Spleen (tissue), 11 donors: Measurements from ENCODE around the gene EXD3. TPM values are rescaled to one million over a fixed set of nuclear protein-coding genes. Genes with fewer than 3 reads are reported as not detected.

Experiments
- DNase-seq: peaks from one replicate; pipeline ENCODE4 v3.0.0-alpha.2; 2020
- H3K27ac ChIP-seq, 8 donors: fragments of 200-600 bp; sonication (generic) in 7 of 8; 1 replicate in 4 of 8; 2 replicates in 4 of 8; pipeline versions ENCODE4 v1.5.0 to v1.8.0; 2016 to 2021; ENCODE audit warnings: inconsistent platforms in 4 of 8, mild to moderate bottlenecking in 4 of 8, moderate library complexity in 1 of 8
- H3K27me3 ChIP-seq, 7 donors: fragments of 200-600 bp; sonication (generic) in 6 of 7; replicated peaks in 1 of 7; 1 replicate in 4 of 7; 2 replicates in 3 of 7; pipeline versions ENCODE4 v1.5.0 to v1.8.0; 2016 to 2021; ENCODE audit warnings: inconsistent platforms in 3 of 7, mild to moderate bottlenecking in 1 of 7
- H3K36me3 ChIP-seq, 6 donors: fragments of 200-600 bp; sonication (generic) in 5 of 6; 1 replicate in 4 of 6; 2 replicates in 2 of 6; pipeline versions ENCODE4 v1.5.0 to v1.8.0; 2016 to 2021; ENCODE audit warnings: inconsistent platforms in 2 of 6
- H3K4me1 ChIP-seq, 6 donors: fragments of 200-600 bp; sonication (generic) in 5 of 6; 1 replicate in 3 of 6; 2 replicates in 3 of 6; pipeline versions ENCODE4 v1.5.0 to v1.8.0; 2016 to 2021; ENCODE audit warnings: inconsistent platforms in 3 of 6
- H3K4me3 ChIP-seq, 8 donors: fragments of 200-600 bp; sonication (generic) in 7 of 8; 1 replicate in 4 of 8; 2 replicates in 4 of 8; pipeline versions ENCODE4 v1.5.0 to v1.8.0; 2016 to 2021; ENCODE audit warnings: inconsistent platforms in 4 of 8, mild to moderate bottlenecking in 4 of 8, moderate library complexity in 2 of 8
- H3K9me3 ChIP-seq, 8 donors: fragments of 200-600 bp; sonication (generic) in 7 of 8; 1 replicate in 4 of 8; 2 replicates in 4 of 8; pipeline versions ENCODE4 v1.5.0 to v1.8.0; 2016 to 2021; ENCODE audit warnings: inconsistent platforms in 4 of 8
- POLR2A ChIP-seq, 3 donors: fragments of 450-650 bp; IDR thresholded peaks; one replicate each; pipeline ENCODE4 v1.5.1; 2017; ENCODE audit warnings: antibody characterized with exemption in 3 of 3, mild to moderate bottlenecking in 1 of 3
- POLR2AphosphoS5 ChIP-seq, 3 donors: sonication (generic); formaldehyde crosslinking; IDR thresholded peaks; one replicate each; pipeline ENCODE4 v1.5.1; 2017; ENCODE audit warnings: antibody characterized with exemption in 3 of 3
- WGBS, 5 donors: extraction: QIAGEN DNeasy Blood & Tissue Kit in 3 of 5; methylation state at CpG; one replicate each; pipeline versions ENCODE4 v1.1.5 to v1.1.7; 2013 to 2018; 5-methylcytosine and 5-hydroxymethylcytosine counted together
- intact Hi-C: fragments of 100-400 bp; cut with DNase I; formaldehyde crosslinking; loops from one replicate; pipeline ENCODE4 v1.15.0; 2023; ENCODE audit warnings: low total_unique reads
- polyA plus RNA-seq, 3 donors: library from polyadenylated mRNA; stranded (reverse); fragments of 200-250 nt; gene quantifications; one replicate each; pipeline ENCODE4 v1.2.1, GENCODE V29; 2013
- total RNA-seq, 7 donors: library from RNA; depleted of rRNA in 3 of 7; stranded (reverse); fragments of >200 nt in 3 of 7; fragmentation: NEBNext Ultra II Directional in 4 of 7; extraction: Animal tissue kit (Norgen Biotek cat#: 25700) in 4 of 7; gene quantifications; one replicate each; pipeline versions ENCODE4 v1.1.0 to v1.2.1, GENCODE V29; 2016 to 2021
- TF ChIP-seq, protein P1 (sequence below), 11 experiments: fragments of 200-600 bp in 7 of 11; fragments of 450-650 bp in 4 of 11; sonication (generic) in 4 of 11; IDR thresholded peaks in 8 of 11; conservative IDR thresholded peaks in 3 of 11; 1 replicate in 7 of 11; 2 replicates in 4 of 11; pipeline versions ENCODE4 v1.4.0 to v1.8.0; 2016 to 2021; ENCODE audit warnings: antibody characterized with exemption in 11 of 11, inconsistent platforms in 4 of 11, mild to moderate bottlenecking in 1 of 11
- donor health status: healthy with polysubstance abuse.
- donor health status: DM: no; HTN: no; CAD: no; lungs with moderate emphysema.
- donor health status: DM: no; HTN: no; CAD: no.
- donor health status: Bipolar disorder and iron deficiency.
- donor health status: healthy.
- donor health status: DM: no; HTN: no; CAD: no.
- donor health status: DM: yes; HTN: yes; CAD: no.

The EXD3 gene
- total and polyA plus RNA-seq, 10 donors: 14.5 to 62.3 (median 36.3) TPM

DNA sequence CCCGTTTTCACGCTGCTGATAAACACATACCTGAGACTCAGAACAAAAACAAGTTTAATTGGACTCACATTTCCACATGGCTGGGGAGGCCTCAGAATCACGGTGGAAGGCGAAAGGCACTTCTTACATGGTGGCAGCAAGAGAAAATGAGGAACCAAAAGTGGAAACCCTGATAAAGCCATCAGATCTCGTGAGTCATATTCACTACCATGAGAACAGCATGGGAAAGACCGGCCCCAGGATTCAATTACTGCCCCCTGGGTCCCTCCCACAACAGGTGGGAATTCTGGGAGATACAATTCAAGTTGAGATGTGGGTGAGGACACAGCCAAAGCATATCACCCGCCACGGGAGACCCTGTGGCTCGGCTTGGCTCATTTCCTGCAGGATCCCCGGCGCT is 20.2 kb downstream of the EXD3 start:
- intact Hi-C loops: no loop called here
- 85 to 88% (median 86%) methylated on average over 6 to 11 of the region's 11 CpGs for WGBS, 5 donors
- H3K36me3 ChIP-seq: peaks cover 0 to 3% (median 0%) of the 10 kb centered on the region in 6 donors
- H3K4me3 ChIP-seq: no peak overlapping the region
- H3K27me3 ChIP-seq: peaks cover 0 to 19% (median 7%) of the 10 kb centered on the region in 7 donors
- H3K9me3 ChIP-seq: peaks cover 0 to 8% (median 0%) of the 10 kb centered on the region in 8 donors
- TF ChIP-seq POLR2A (IDR thresholded peaks at IDR 0.05): no peak
- TF ChIP-seq, protein P1, sequence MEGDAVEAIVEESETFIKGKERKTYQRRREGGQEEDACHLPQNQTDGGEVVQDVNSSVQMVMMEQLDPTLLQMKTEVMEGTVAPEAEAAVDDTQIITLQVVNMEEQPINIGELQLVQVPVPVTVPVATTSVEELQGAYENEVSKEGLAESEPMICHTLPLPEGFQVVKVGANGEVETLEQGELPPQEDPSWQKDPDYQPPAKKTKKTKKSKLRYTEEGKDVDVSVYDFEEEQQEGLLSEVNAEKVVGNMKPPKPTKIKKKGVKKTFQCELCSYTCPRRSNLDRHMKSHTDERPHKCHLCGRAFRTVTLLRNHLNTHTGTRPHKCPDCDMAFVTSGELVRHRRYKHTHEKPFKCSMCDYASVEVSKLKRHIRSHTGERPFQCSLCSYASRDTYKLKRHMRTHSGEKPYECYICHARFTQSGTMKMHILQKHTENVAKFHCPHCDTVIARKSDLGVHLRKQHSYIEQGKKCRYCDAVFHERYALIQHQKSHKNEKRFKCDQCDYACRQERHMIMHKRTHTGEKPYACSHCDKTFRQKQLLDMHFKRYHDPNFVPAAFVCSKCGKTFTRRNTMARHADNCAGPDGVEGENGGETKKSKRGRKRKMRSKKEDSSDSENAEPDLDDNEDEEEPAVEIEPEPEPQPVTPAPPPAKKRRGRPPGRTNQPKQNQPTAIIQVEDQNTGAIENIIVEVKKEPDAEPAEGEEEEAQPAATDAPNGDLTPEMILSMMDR (IDR thresholded peaks at IDR 0.05 in 8 of 11, conservative IDR thresholded peaks at IDR 0.05 in 3 of 11): no peak
- TF ChIP-seq POLR2AphosphoS5 (IDR thresholded peaks at IDR 0.05): no peak
- H3K4me1 ChIP-seq: peaks cover 5 to 39% (median 21%) of the 10 kb centered on the region in 6 donors
- no peak for DNase-seq
- no peak overlapping the region for H3K27ac ChIP-seq

DNA sequence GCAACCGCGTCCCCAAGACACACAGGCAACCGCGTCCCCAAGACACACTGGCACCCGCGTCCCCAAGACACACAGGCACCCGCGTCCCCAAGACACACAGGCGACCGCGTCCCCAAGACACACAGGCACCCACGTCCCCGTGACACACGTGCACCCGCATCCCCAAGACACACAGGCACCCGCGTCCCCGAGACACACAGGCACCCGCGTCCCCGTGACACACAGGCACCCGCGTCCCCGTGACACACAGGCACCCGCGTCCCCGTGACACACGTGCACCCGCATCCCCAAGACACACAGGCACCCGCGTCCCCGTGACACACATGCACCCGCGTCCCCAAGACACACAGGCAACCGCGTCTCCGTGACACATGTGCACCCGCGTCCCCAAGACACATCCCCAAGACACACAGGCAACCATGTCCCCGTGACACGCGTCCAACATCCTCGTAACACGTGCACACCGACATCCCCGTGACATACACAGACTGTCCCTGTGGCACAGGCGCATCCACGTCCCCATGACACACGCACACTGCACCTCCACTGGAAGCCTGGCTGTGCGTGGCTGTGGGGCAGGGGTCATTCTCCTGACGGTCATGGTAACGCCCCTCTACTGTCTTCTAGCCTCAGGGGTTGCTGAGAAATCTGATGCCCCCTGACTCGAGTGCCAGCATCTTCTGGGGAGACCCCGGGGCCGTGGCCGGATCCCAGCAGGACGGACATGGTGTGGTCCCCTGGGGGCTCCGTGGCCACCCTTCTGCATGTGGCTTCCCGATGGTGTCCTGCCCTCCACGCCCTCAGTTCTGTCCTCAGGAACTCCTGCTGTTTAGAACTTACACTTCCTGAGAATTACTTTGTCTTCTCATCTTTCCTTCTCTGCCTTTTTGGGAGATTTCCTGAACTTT is 24.1 kb downstream of the EXD3 start:
- 93 to 97% (median 95%) methylated on average over 52 to 60 of the region's 60 CpGs for WGBS, 5 donors
- intact Hi-C loops: no loop called here
- TF ChIP-seq, protein P1 (IDR thresholded peaks at IDR 0.05 in 8 of 11, conservative IDR thresholded peaks at IDR 0.05 in 3 of 11): no peak
- peak in 1 of 3 donors; percentile 9 for TF ChIP-seq POLR2AphosphoS5 (IDR thresholded peaks at IDR 0.05)
- Histone ChIP-seq H3K4me1 (peaks cover 0 to 24% (median 2%) of the 10 kb centered on the region in 6 donors), H3K27me3 (no peaks in the 10 kb centered on the region), H3K4me3 (no peak overlapping the region), H3K9me3 (peaks cover 0 to 8% (median 0%) of the 10 kb centered on the region in 8 donors), H3K27ac (no peak overlapping the region), H3K36me3 (peaks cover 0 to 16% (median 0%) of the 10 kb centered on the region in 6 donors)
- no peak for DNase-seq

DNA sequence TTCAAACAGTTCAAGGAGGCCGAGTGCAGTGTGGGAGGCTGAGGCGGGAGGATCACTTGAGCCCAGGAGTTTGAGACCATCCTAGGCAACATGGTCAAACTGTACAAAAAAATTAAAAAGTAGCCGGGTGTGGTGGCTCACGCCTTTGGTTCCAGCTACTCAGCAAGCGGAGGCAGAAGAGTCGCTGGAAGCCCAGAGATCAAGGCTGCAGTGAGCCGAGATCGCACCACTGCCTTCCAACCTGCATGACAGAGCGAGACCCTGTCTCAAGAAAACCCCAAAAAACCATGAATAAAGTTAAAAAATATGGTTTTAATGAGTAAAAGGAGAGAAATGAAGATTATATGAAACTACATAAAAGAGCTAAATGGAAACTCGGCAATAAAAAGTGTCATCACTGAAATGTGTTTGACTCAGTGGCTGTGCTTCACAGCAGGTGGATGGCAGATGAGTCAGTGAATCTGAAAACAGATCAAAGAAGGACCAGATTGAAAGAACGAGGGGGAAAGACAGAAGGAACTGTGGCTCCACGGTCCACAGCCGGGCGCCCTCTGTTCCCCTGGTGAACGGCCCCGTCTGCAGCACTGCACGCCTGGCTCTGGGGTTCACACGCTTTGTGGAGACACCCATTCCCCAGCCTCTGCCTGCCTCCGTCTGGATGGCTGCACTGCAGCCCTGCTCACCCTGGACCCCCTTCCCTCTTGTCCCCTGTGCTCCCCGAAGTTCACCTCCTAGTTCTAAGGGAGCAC is 25.1 kb downstream of the EXD3 start:
- H3K27me3 ChIP-seq: no peaks in the 10 kb centered on the region
- H3K4me1 ChIP-seq: peaks cover 0 to 24% (median 2%) of the 10 kb centered on the region in 6 donors
- DNase-seq: no peak
- intact Hi-C loops: no loop called here
- no peak overlapping the region for H3K27ac ChIP-seq
- WGBS, 5 donors: 74 to 87% (median 82%) methylated on average over 19 to 20 of the region's 20 CpGs
- TF ChIP-seq POLR2AphosphoS5 (IDR thresholded peaks at IDR 0.05) (no peak), POLR2A (IDR thresholded peaks at IDR 0.05) (no peak)
- TF ChIP-seq, protein P1 (IDR thresholded peaks at IDR 0.05 in 8 of 11, conservative IDR thresholded peaks at IDR 0.05 in 3 of 11): no peak
- peaks cover 0 to 5% (median 0%) of the 10 kb centered on the region in 8 donors for H3K9me3 ChIP-seq
- H3K4me3 ChIP-seq: no peak overlapping the region
- H3K36me3 ChIP-seq: peaks cover 0 to 26% (median 0%) of the 10 kb centered on the region in 6 donors
